SK-N-SH (cell line): ENCODE results near the gene ASTN2. TPM values are rescaled to one million over a fixed set of nuclear protein-coding genes. Genes with fewer than 3 reads are reported as not detected.

Experiments
- CTCF ChIA-PET: fragments of 300-600, 350-600 bp; formaldehyde crosslinking; extraction: SDS; loops from one replicate; lab custom pipeline; 2021; lab: Yijun Ruan, JAX
- POLR2A ChIA-PET: fragments of 350-600 bp; sonication (Branson Sonifier 250); formaldehyde crosslinking; extraction: SDS; loops from one replicate; lab custom pipeline; 2020; ENCODE audit warnings: antibody characterized with exemption, inconsistent platforms; lab: Yijun Ruan, JAX
- DNase-seq: peaks from one replicate; pipeline ENCODE4 v3.0.0; 2012
- H2AFZ ChIP-seq: fragments of 200-600 bp; sonication (generic); 2 replicates; pipeline ENCODE4 v1.8.1; 2016; ENCODE audit warnings: antibody characterized with exemption, mild to moderate bottlenecking, low read depth
- H3F3A ChIP-seq: fragments of 200-600 bp; sonication (generic); replicated peaks from 2 replicates; pipeline ENCODE3; 2016; ENCODE audit warnings: antibody characterized with exemption, mild to moderate bottlenecking; ENCODE audit not compliant: insufficient read depth
- H3K27ac ChIP-seq, 2 experiments: fragments of 200-500 bp in 1 of 2; fragments of 200-600 bp in 1 of 2; sonication (Bioruptor generic) in 1 of 2; sonication (generic), shearing (Covaris generic) in 1 of 2; 2 replicates each; pipeline versions ENCODE4 v1.5.1 to v1.6.1; 2014 to 2016; ENCODE audit warnings: low read depth in 2 of 2, inconsistent platforms in 1 of 2, low read length in 1 of 2, mild to moderate bottlenecking in 1 of 2, mixed read lengths in 1 of 2
- H3K27me3 ChIP-seq: fragments of 200-600 bp; sonication (generic), shearing (Covaris generic); 2 replicates; pipeline ENCODE4 v1.6.1; 2016; ENCODE audit warnings: mixed run types; ENCODE audit not compliant: insufficient read depth
- H3K36me3 ChIP-seq, 2 experiments: fragments of 200-500 bp in 1 of 2; fragments of 200-600 bp in 1 of 2; sonication (Bioruptor generic) in 1 of 2; sonication (generic) in 1 of 2; replicated peaks in 1 of 2; 2 replicates each; pipeline versions ENCODE3 to v1.5.1; 2014 to 2016; ENCODE audit warnings: low read length in 1 of 2, mild to moderate bottlenecking in 1 of 2; ENCODE audit not compliant: insufficient read depth in 2 of 2, control insufficient read depth in 1 of 2
- H3K4me1 ChIP-seq, 2 experiments: fragments of 200-500 bp in 1 of 2; fragments of 200-600 bp in 1 of 2; sonication (Bioruptor generic) in 1 of 2; sonication (generic), shearing (Covaris generic) in 1 of 2; 2 replicates each; pipeline versions ENCODE4 v1.5.1 to v1.6.1; 2014 to 2016; ENCODE audit warnings: low read depth in 1 of 2, low read length in 1 of 2, mixed run types in 1 of 2; ENCODE audit not compliant: insufficient read depth in 2 of 2, control insufficient read depth in 1 of 2
- H3K4me2 ChIP-seq: fragments of 200-600 bp; sonication (generic), shearing (Covaris generic); 2 replicates; pipeline ENCODE4 v1.6.1; 2017; ENCODE audit warnings: mixed run types
- H3K4me3 ChIP-seq, 2 experiments: fragments of 200-500 bp in 1 of 2; fragments of 200-600 bp in 1 of 2; sonication (Bioruptor generic) in 1 of 2; sonication (generic), shearing (Covaris generic) in 1 of 2; 2 replicates each; pipeline versions ENCODE4 v1.5.1 to v1.8.1; 2014 to 2016; ENCODE audit warnings: low read depth in 2 of 2, inconsistent platforms in 1 of 2, low read length in 1 of 2, mild to moderate bottlenecking in 1 of 2, mixed read lengths in 1 of 2, moderate library complexity in 1 of 2
- H3K79me2 ChIP-seq: fragments of 200-600 bp; sonication (generic); 2 replicates; pipeline ENCODE4 v1.8.1; 2017; ENCODE audit warnings: mild to moderate bottlenecking; ENCODE audit not compliant: insufficient read depth
- H3K9ac ChIP-seq: fragments of 200-600 bp; sonication (generic); 2 replicates; pipeline ENCODE4 v1.6.1; 2017; ENCODE audit warnings: mixed run types
- H3K9me2 ChIP-seq: fragments of 200-600 bp; sonication (generic); 2 replicates; pipeline ENCODE4 v1.6.1; 2017; ENCODE audit warnings: mixed run types
- H3K9me3 ChIP-seq: fragments of 200-600 bp; sonication (generic); 2 replicates; pipeline ENCODE4 v1.6.1; 2017; ENCODE audit warnings: mixed run types, mild to moderate bottlenecking, moderate library complexity
- H4K20me1 ChIP-seq: fragments of 200-600 bp; sonication (generic); 2 replicates; pipeline ENCODE4 v1.6.1; 2017; ENCODE audit warnings: mild to moderate bottlenecking, mixed run types; ENCODE audit not compliant: insufficient read depth
- EZH2phosphoT487 ChIP-seq: fragments of 200-600 bp; sonication (generic); IDR thresholded peaks from 2 replicates; pipeline ENCODE4 v1.6.1; 2017; ENCODE audit warnings: low read depth, mixed run types, mild to moderate bottlenecking, antibody characterized with exemption, moderate library complexity, borderline replicate concordance
- GABPA ChIP-seq: IDR thresholded peaks from 2 replicates; pipeline ENCODE4 v1.4.0; 2012; ENCODE audit warnings: low read depth, mild to moderate bottlenecking
- JUND ChIP-seq: IDR thresholded peaks from 2 replicates; pipeline ENCODE4 v1.4.0; 2012
- MEF2A ChIP-seq: IDR thresholded peaks from 2 replicates; pipeline ENCODE4 v1.4.0; 2012; ENCODE audit warnings: low read depth, borderline replicate concordance
- MXI1 ChIP-seq: IDR thresholded peaks from 2 replicates; pipeline ENCODE4 v1.6.1; 2012; ENCODE audit warnings: mild to moderate bottlenecking, low read depth, low read length, improper control_type of control experiment
- NFIC ChIP-seq: IDR thresholded peaks from 2 replicates; pipeline ENCODE4 v1.4.0; 2012; ENCODE audit warnings: borderline replicate concordance
- NRF1 ChIP-seq: IDR thresholded peaks from 2 replicates; pipeline ENCODE4 v1.6.1; 2012; ENCODE audit warnings: low read depth, mild to moderate bottlenecking, low read length
- PBX3 ChIP-seq: IDR thresholded peaks from 2 replicates; pipeline ENCODE4; 2012
- POLR2AphosphoS5 ChIP-seq: IDR thresholded peaks from 2 replicates; pipeline ENCODE4 v1.6.1; 2012; ENCODE audit warnings: low read depth, low read length
- REST ChIP-seq: IDR thresholded peaks from 2 replicates; pipeline ENCODE4 v1.6.1; 2012; ENCODE audit warnings: mild to moderate bottlenecking, low read depth, low read length, moderate library complexity
- RFX5 ChIP-seq: IDR thresholded peaks from 2 replicates; pipeline ENCODE4 v1.6.1; 2012; ENCODE audit warnings: mild to moderate bottlenecking, improper control_type of control experiment, low read length
- RXRA ChIP-seq: IDR thresholded peaks from 2 replicates; pipeline ENCODE4 v1.4.0; 2012; ENCODE audit warnings: low read depth, mild to moderate bottlenecking, borderline replicate concordance
- SIN3A ChIP-seq: IDR thresholded peaks from 2 replicates; pipeline ENCODE4 v1.6.1; 2012; ENCODE audit warnings: low read depth, mild to moderate bottlenecking, low read length, moderate library complexity, borderline replicate concordance
- SMC3 ChIP-seq: IDR thresholded peaks from 2 replicates; pipeline ENCODE4 v1.6.1; 2012; ENCODE audit warnings: low read depth, low read length, improper control_type of control experiment
- TAF1 ChIP-seq: IDR thresholded peaks from 2 replicates; pipeline ENCODE4 v1.6.1; 2012; ENCODE audit warnings: low read depth, mild to moderate bottlenecking, low read length, moderate library complexity, borderline replicate concordance
- TCF12 ChIP-seq: IDR thresholded peaks from 2 replicates; pipeline ENCODE4 v1.4.0; 2012
- TEAD4 ChIP-seq: IDR thresholded peaks from 2 replicates; pipeline ENCODE4 v1.4.0; 2012; ENCODE audit warnings: mild to moderate bottlenecking, borderline replicate concordance; ENCODE audit not compliant: insufficient read depth
- USF2 ChIP-seq: fragments of 150-350 bp; IDR thresholded peaks from 2 replicates; pipeline ENCODE4 v1.6.1; 2017; ENCODE audit warnings: antibody characterized with exemption, low read length, low read depth, borderline replicate concordance
- ZBTB33 ChIP-seq: IDR thresholded peaks from 2 replicates; pipeline ENCODE4 v1.4.0; 2012; ENCODE audit warnings: low read depth, borderline replicate concordance
- WGBS: methylation state at CpG from one replicate; pipeline ENCODE4 v1.1.6; 2017; ENCODE audit warnings: low lambda C conversion rate; 5-methylcytosine and 5-hydroxymethylcytosine counted together
- polyA plus RNA-seq, 3 experiments: library from polyadenylated mRNA; depleted of rRNA; stranded (reverse); fragments of >200 nt; gene quantifications; 2 replicates each; pipeline ENCODE4 v1.2.3, GENCODE V29; 2012

ASTN2 gene
- polyA plus RNA-seq, 1 of the 3 experiments (the other 2 are of a cell fraction): 6.6 TPM

GRCh38 chr9:117014061-117014460 lies 400.8 kb downstream of the ASTN2 start:
- H3K9ac ChIP-seq: no peak overlapping the region
- no peaks in the 10 kb centered on the region for H3K9me2 ChIP-seq
- H3K4me3 ChIP-seq: no peak overlapping the region
- 14% methylated on average over 4 of the region's 4 CpGs for WGBS
- H2AFZ ChIP-seq: no peak overlapping the region
- DNase-seq: no peak
- peaks cover 0 to 20% of the 10 kb centered on the region in 2 experiments; a peak in 2 of 4 replicates for H3K4me1 ChIP-seq
- ChIA-PET CTCF (interaction anchor here (1.2 kb wide), 1 partner anchor 20 kb away, joined by 3 read pairs; no protein-coding TSS in a partner anchor), POLR2A (no interaction called here)
- no peak overlapping the region for H3K4me2 ChIP-seq
- peaks cover 0 to 2% of the 10 kb centered on the region in 2 experiments for H3K36me3 ChIP-seq
- no peaks in the 10 kb centered on the region for H3F3A ChIP-seq
- no peaks in the 10 kb centered on the region for H3K9me3 ChIP-seq
- no peaks in the 10 kb centered on the region for H3K27me3 ChIP-seq
- no peaks in the 10 kb centered on the region for H4K20me1 ChIP-seq
- no peak for TF ChIP-seq TEAD4
- no peak for TF ChIP-seq USF2
- TF ChIP-seq JUND: no peak
- TF ChIP-seq ZBTB33: no peak
- TF ChIP-seq SMC3: no peak
- no peak for TF ChIP-seq TAF1
- TF ChIP-seq RXRA: no peak
- no peak for TF ChIP-seq TCF12
- no peak for TF ChIP-seq REST
- no peak for TF ChIP-seq RFX5
- TF ChIP-seq NFIC: no peak
- no peak for TF ChIP-seq SIN3A
- no peak for TF ChIP-seq PBX3
- TF ChIP-seq EZH2phosphoT487: no peak
- TF ChIP-seq GABPA: no peak
- no peak for TF ChIP-seq MXI1
- no peak for TF ChIP-seq NRF1
- TF ChIP-seq MEF2A: no peak
- TF ChIP-seq POLR2AphosphoS5: no peak
- no peaks in the 10 kb centered on the region for H3K79me2 ChIP-seq
- peak overlapping the region in 1 of 2 experiments; percentile 69; a peak in 2 of 4 replicates for H3K27ac ChIP-seq
